ENCODE data around the gene CDH1.
"Not testable (repeated sequence)": the region's sequence is repeated elsewhere in the genome, so short reads cannot be mapped to it uniquely, and the experiment has no call there.

The CDH1 gene

GRCh38 chr16:68737046-68737729 is at the start of gene CDH1:
Gene CDH1 (plus strand): TSS chr16:68737292. CDS start chr16:68737416, 124 bp downstream.
- DNase-seq = peak in 15 of 56 donors; percentile 3 to 50 (median 15)

- DNase-seq = no peak
Observed at GRCh38 chr16:68689921-68690320, 47.2 kb upstream of the CDH1 start.

DNA sequence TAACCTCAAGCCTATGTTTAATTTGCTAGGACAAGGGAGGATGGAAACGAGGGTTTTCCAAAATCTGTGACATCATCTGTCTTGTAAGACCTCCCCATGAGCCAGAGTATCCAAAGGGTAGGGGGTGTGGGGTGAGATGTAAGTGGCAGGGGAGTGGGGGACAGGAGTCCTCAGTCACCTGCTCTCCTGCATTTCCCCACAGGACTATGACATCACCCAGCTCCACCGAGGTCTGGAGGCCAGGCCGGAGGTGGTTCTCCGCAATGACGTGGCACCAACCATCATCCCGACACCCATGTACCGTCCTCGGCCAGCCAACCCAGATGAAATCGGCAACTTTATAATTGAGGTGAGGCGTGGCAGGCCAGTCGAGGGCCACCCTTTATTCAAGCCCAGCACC is 41.5 kb upstream of the CDH1 start:
- DNase-seq = no peak

- no peak for DNase-seq
Observed at GRCh38 chr16:68696514-68696913, 40.6 kb upstream of the CDH1 start.

DNA sequence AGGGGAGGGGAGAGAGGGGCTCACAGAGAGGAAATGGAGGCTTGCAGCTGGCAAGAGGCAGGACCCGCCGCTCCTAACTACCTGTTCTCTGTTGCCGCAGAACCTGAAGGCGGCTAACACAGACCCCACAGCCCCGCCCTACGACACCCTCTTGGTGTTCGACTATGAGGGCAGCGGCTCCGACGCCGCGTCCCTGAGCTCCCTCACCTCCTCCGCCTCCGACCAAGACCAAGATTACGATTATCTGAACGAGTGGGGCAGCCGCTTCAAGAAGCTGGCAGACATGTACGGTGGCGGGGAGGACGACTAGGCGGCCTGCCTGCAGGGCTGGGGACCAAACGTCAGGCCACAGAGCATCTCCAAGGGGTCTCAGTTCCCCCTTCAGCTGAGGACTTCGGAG is 39.0 kb upstream of the CDH1 start:
- DNase-seq = no peak

- no peak for DNase-seq
Observed at GRCh38 chr16:68700120-68700519, 37.0 kb upstream of the CDH1 start.

- no peak for DNase-seq
Observed at GRCh38 chr16:68700831-68701230, 36.3 kb upstream of the CDH1 start.

GRCh38 chr16:68704232-68704867 is 32.7 kb upstream of the CDH1 start:
- DNase-seq = peak in 55 of 56 donors; percentile 4 to 89 (median 65)

DNA sequence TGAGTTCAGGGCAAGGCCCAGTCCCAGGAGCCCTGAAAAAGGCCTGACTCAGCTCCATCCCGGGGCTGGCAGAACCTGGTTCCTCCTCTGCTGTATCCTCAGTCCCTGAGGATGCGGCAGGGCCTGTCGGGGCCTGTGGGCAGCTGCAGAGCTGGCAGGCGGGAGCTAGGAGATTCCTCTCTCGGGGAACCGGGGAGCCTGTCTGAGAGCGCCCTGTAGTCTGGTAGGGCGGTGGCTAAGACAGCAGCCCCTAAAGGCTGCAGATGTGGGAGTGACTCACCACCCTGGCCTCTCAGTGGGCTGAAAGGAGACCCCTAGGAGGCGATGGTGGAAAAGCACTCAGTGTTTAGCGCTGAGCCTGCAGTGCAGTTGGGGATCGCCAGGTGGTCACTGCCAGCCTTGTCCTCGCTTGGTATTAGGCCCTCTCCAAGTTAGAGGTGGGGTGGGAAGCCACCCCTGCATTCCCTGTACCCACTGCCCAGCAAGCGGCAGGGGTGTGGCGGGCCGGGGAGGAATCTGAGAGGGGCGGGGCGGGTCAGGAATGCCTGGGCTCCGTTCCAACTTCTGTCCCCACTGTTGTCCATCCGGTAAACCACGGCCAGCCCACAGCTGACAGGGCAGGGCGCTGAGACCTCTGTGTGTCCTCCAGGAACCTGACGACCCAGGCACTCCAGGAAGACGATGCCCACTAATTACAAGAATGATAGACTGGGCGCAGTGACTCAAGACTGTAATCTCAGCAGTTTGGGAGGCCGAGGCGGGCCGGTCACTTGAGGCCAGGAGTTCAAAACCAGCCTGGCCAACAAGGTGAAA is 29.5 kb upstream of the CDH1 start:
- no peak for DNase-seq

DNA sequence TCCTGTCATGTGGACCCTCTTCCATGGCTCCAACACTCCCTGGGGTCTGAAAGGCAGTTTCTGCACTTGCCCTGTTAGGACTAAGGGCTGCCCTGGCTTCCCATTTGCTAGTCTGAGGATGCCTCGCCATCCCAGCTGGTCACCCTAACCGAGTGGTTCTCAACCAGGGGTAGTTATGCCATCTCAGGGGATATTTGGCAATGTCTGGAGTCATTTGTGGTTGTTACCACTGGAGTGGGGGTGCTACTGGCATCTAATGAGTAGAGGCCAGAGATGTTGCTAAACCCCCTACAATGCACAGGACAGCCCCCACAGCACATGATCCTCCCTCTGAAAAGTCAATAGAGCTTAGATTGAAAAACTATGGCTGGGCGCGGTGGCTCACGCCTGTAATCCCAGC is 26.9 kb upstream of the CDH1 start:
- DNase-seq = no peak

DNA sequence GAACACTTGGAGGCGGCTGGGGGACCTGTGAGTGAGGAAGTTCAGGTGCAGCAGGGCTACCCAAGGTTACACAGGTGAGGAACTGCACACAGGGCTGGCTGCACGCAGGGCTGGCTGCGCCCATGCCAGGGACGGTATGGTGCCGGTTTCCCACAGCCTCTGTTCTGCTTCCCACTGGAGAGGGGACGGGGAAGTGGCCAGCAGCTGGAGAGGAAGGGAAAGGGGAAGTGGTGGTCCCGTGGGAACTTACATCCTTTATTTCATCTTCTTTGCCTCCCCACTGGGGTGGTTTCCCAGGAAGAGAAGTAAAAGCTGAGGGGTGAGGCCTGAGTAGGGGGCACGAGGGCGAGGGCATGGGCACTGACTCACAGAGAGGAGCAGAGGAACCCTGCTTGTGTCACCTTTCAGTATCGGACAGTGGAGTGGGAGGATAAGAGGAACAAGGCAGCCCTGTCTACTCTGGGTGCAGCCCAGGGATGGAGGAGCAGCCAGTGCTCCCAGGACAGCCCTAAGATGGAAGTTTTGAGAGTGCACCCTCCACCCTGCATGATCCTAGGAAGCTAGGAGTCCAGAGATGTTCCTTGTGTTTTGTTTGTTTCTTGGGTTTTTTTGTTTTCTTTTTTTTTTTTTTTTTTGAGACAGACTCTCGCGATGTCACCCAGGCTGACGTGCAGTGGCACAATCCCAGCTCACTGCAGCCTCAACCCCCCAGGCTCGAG is 25.5 kb upstream of the CDH1 start:
- DNase-seq = peak in 2 of 56 donors; percentile 2 to 16

DNA sequence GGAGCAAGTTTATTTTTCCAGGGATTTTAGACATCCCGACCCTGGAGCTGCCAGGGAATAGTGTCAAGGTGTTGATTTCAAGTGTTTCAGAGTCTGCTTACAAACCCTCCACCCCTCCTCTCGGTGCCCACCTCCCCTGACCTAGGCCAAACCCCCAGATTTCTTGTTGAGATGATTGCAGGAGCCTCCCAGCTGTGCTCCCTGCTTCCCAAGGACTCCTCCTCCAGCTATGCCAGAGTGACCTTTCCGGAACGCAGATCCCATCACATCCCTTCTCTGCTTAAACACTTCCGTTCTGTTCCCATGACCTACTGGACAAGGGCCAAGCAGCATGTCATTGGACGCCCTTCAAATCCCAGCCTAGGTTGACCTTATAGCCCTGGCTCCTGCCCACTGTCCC is 23.7 kb upstream of the CDH1 start:
- no peak for DNase-seq

DNA sequence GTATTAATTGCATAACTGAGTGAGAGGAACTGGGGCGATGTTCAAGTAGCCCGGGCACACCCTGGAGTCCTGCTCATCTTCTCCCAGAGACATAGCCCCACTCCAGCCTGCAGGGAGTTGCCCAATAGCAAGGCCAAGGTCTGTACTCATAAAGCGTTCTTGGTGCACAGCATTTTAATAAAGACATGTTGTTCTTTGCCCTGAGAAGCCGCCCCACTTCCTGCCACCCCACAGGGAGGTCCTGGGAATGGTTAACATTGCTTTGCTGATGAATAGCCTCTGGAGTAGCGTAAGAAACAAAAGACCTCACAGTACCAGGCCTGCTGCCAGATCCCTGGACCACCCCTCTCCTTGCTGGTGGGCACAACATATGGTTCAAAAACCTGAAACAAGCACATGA is 21.6 kb upstream of the CDH1 start:
- no peak for DNase-seq

- DNase-seq = not testable (repeated sequence)
Observed at GRCh38 chr16:68716516-68716915, 20.6 kb upstream of the CDH1 start.

DNA sequence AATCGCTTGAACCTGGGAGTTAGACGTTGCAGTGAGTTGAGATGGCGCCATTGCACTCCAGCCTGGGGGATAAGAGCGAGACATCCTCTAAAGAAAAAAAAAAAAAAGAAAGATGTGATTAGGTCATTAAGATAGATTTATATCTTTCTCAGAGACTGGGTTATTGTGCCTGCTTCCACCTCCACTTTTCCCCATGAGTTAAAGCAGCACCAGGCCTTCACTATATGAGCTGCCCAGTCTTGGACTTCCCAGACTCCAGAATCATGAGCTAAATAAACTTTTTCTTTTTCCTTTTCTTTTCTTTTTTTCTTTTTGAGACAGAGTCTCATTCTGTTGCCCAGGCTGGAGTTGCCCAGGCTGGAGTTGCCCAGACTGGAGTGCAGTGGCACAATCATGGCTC is 19.4 kb upstream of the CDH1 start:
- DNase-seq = no peak

GRCh38 chr16:68718590-68718989 is 18.5 kb upstream of the CDH1 start:
- no peak for DNase-seq

GRCh38 chr16:68719993-68720489 is 17.1 kb upstream of the CDH1 start:
- no peak for DNase-seq

- DNase-seq = no peak
Observed at GRCh38 chr16:68722119-68723024, 14.7 kb upstream of the CDH1 start.

GRCh38 chr16:68724797-68725196 is 12.3 kb upstream of the CDH1 start:
- no peak for DNase-seq

- DNase-seq = no peak
Observed at GRCh38 chr16:68728523-68728922, 8.6 kb upstream of the CDH1 start.

Measured in nucleus accumbens (tissue), 56 donors.